IPS-15b (cell line): ENCODE measurements around the gene DGAT2.

ENCODE experiments used
- H3K27me3 ChIP-seq: one replicate; pipeline ENCODE4 v1.6.1; 2013; ENCODE audit warnings: low read length; ENCODE audit not compliant: control insufficient read depth, insufficient read depth
- H3K36me3 ChIP-seq: one replicate; pipeline ENCODE4 v1.6.1; 2013; ENCODE audit warnings: low read length; ENCODE audit not compliant: control insufficient read depth, insufficient read depth
- H3K4me1 ChIP-seq: one replicate; pipeline ENCODE4 v1.6.1; 2013; ENCODE audit warnings: mild to moderate bottlenecking, low read length; ENCODE audit not compliant: control insufficient read depth, insufficient read depth
- H3K4me3 ChIP-seq: one replicate; pipeline ENCODE4 v1.5.1; 2013; ENCODE audit warnings: low read depth, low read length
- H3K9ac ChIP-seq: one replicate; pipeline ENCODE4 v1.6.1; 2013; ENCODE audit warnings: low read depth, mild to moderate bottlenecking, low read length
- H3K9me3 ChIP-seq: one replicate; pipeline ENCODE4 v1.6.1; 2013; ENCODE audit warnings: mild to moderate bottlenecking, low read length; ENCODE audit not compliant: control insufficient read depth, insufficient read depth

The DGAT2 gene

DNA sequence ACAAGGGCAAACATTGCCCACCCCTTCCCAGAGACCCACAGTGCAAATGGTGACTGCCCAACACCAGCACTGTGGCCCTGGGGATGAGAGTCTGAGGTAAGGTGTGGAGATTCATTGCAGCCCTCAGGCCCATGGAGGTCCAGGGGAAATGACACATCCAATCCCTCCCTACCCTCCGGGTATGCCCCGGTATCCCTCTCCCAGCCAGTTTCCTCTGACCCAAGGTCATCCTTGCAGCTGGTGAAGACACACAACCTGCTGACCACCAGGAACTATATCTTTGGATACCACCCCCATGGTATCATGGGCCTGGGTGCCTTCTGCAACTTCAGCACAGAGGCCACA, 27.5 kb downstream of the DGAT2 start:
- no peaks in the 10 kb centered on the region for H3K27me3 ChIP-seq
- H3K9ac ChIP-seq = no peak overlapping the region
- H3K9me3 ChIP-seq = no peaks in the 10 kb centered on the region
- H3K4me3 ChIP-seq = no peak overlapping the region
- H3K4me1 ChIP-seq = no peaks in the 10 kb centered on the region
- peaks cover 2% of the 10 kb centered on the region for H3K36me3 ChIP-seq

DNA sequence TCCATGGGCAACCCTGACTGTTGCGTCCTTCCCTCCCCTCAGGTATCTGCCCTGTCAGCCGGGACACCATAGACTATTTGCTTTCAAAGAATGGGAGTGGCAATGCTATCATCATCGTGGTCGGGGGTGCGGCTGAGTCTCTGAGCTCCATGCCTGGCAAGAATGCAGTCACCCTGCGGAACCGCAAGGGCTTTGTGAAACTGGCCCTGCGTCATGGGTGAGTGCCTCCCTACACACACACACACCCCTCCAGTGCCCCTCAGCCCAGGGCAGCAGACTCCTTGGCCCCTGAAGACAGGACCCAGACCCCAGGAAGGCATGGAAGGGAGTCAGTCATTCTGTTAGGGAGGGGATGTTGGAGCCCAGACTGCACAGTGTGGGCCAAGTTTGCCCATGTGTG, 28.5 kb downstream of the DGAT2 start:
- H3K27me3 ChIP-seq = no peaks in the 10 kb centered on the region
- H3K4me1 ChIP-seq = no peaks in the 10 kb centered on the region
- peaks cover 3% of the 10 kb centered on the region for H3K36me3 ChIP-seq

DNA sequence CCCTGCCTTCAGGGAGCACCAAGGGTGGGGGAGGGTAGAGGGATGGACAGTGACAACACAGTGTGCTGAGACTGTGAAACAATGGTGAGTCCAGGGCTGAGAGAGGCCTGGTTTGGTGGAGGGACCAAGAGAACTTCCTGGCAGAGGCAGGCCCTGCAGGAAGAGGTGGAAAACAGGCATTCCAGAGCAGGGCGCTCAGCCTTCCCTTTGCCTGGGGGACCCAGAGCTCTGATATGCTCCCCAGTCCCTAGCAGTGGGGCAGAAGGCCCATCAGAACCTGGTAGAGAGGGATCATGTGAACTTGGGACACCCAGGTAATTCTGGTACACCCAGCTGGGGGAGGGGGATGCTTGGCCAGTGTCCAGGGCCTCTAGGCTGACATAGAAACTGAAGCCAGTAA, 29.2 kb downstream of the DGAT2 start:
- H3K4me1 ChIP-seq = no peaks in the 10 kb centered on the region
- H3K9ac ChIP-seq = no peak overlapping the region
- peaks cover 3% of the 10 kb centered on the region for H3K36me3 ChIP-seq
- H3K9me3 ChIP-seq = no peaks in the 10 kb centered on the region
- no peaks in the 10 kb centered on the region for H3K27me3 ChIP-seq
- no peak overlapping the region for H3K4me3 ChIP-seq

More for the DNA sequence above, 28.5 kb downstream of the DGAT2 start:
- no peak overlapping the region for H3K9ac ChIP-seq
- H3K9me3 ChIP-seq = no peaks in the 10 kb centered on the region
- H3K4me3 ChIP-seq = no peak overlapping the region

DNA sequence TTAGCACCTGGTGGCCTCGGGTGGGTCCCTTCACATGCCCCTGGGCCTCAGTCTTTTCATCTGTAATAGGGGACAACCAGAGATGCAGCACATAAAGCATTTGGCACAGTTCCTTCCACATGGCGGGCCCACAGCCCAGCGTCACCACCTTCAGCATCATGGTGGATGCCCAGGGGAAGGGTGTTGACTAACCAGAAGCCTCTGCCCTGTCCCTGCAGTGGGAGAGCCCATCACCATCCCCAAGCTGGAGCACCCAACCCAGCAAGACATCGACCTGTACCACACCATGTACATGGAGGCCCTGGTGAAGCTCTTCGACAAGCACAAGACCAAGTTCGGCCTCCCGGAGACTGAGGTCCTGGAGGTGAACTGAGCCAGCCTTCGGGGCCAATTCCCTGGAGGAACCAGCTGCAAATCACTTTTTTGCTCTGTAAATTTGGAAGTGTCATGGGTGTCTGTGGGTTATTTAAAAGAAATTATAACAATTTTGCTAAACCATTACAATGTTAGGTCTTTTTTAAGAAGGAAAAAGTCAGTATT, 31.6 kb downstream of the DGAT2 start:
- Histone ChIP-seq H3K9me3 (no peaks in the 10 kb centered on the region), H3K4me3 (no peak overlapping the region), H3K36me3 (peaks cover 3% of the 10 kb centered on the region), H3K27me3 (no peaks in the 10 kb centered on the region), H3K4me1 (no peaks in the 10 kb centered on the region), H3K9ac (no peak overlapping the region)

DNA sequence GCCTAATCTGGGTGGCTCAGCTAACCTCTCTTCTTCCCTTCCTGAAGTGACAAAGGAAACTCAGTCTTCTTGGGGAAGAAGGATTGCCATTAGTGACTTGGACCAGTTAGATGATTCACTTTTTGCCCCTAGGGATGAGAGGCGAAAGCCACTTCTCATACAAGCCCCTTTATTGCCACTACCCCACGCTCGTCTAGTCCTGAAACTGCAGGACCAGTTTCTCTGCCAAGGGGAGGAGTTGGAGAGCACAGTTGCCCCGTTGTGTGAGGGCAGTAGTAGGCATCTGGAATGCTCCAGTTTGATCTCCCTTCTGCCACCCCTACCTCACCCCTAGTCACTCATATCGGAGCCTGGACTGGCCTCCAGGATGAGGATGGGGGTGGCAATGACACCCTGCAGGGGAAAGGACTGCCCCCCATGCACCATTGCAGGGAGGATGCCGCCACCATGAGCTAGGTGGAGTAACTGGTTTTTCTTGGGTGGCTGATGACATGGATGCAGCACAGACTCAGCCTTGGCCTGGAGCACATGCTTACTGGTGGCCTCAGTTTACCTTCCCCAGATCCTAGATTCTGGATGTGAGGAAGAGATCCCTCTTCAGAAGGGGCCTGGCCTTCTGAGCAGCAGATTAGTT, 32.3 kb downstream of the DGAT2 start:
- H3K36me3 ChIP-seq = peaks cover 3% of the 10 kb centered on the region
- no peak overlapping the region for H3K9ac ChIP-seq
- H3K27me3 ChIP-seq = no peaks in the 10 kb centered on the region
- no peaks in the 10 kb centered on the region for H3K9me3 ChIP-seq
- H3K4me1 ChIP-seq = no peaks in the 10 kb centered on the region
- no peak overlapping the region for H3K4me3 ChIP-seq

DNA sequence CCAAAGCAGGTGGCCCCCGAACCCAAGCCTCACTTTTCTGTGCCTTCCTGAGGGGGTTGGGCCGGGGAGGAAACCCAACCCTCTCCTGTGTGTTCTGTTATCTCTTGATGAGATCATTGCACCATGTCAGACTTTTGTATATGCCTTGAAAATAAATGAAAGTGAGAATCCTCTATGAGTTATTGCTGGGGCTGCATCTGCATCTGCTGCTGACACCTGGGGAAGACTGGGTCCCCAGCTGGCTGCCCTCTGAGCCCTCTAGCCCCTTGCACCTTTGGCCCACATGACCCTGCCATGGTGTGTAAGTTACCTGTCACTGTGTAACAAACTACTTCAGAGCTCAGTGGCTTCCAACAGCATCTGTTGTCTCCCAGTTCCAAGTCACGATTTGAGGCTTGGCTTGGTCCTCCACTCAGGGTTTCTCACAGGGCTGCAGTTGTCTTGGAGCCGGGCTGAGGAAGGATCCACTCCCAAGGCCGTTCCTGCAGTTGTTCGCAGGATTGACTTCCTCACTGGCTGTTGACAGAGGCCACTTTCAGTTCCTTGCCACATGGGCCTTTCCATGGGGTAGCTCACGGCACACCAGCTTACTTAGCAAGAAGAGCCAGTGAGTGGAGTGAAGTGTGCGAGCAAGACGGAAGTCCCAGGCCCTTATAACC, 32.9 kb downstream of the DGAT2 start:
- Histone ChIP-seq H3K9me3 (no peaks in the 10 kb centered on the region), H3K4me3 (no peak overlapping the region), H3K27me3 (no peaks in the 10 kb centered on the region), H3K4me1 (no peaks in the 10 kb centered on the region), H3K36me3 (peaks cover 3% of the 10 kb centered on the region), H3K9ac (no peak overlapping the region)

DNA sequence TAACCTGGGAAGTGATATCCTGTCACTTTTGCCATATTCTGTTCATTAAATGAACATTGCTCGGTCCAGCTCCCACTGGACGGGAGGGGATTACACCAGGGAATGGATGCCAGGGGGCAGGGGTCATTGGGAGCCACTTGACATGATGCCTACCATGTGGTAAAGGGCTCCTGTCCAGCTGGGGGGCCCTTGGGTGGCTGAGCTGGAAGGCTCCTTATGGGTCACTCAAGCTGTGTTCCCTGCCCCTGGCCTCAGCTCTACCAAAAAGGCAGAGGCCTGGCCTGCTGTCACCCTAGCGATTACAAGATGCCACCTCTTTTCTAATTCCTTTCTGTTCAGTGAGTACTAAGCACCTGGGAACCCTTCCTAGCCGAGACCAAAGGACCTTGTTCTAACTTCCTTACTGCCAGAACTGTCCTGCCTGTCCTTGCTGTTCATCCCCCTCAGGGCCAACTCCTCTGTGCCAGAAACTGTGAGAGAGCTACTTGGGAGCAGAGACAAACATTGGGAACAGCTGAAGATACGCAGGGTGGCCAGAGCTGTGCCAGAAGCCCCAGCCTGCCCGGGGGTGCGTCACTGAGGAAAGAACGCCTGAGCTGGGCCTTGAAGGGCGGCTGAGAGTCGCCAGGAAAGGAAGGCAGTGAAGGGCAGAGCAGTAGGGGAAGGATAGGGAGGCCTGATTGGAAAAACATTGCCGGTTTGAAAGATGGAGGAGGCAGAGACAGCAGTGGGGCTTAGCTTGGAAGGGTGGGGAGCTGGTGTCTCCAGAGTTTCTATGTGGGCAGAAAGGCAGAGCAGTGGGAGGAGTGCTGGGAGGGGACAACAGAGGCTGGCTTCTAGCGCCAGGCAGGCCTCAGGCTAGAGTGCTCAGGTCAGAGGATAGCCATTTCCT, 33.7 kb downstream of the DGAT2 start:
- Histone ChIP-seq H3K36me3 (peaks cover 3% of the 10 kb centered on the region), H3K9me3 (no peaks in the 10 kb centered on the region), H3K4me1 (no peaks in the 10 kb centered on the region), H3K4me3 (no peak overlapping the region), H3K9ac (no peak overlapping the region), H3K27me3 (no peaks in the 10 kb centered on the region)

DNA sequence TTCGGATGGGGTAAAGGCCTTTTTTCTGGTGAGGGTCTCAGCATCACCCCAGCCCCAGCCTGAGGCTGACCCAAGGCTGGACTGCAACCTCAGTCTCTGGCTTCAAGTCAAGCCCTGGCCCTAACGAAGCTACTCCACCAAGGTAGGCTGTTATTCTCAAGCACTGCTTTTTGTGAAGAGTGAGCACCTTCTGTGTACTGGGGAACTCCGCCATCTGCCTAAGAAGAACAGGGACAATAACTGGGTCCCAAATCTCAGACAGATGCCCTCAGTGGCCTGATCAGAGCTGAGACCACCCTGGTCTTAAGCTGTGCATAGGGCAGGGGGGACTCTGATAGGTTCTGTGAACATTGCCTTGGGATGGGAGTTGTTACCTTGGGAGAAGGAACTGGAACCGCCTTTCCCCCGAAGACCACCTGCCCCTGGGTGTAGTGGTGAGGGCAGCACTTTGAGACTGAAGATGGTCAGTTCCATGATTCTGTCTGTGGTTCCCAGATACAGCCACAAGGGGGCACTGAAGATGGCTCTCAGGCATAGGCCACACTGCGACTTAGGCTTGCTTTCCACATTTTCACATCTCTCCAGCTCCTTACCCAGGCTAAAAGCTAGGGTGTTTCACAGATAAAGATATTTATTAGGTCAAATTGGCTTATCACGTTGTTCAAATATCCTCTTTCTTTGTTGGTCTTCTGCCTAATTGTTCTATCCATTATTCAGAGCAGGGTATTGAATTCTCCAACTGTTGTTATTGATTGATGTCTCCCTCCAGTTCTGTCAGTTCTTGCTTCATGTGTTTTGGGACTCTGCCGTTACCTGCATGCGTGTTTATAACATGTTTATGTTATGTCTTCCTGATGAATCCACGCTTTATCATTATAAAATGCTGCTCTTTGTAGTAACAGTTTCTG, 34.6 kb downstream of the DGAT2 start:
- Histone ChIP-seq H3K27me3 (no peaks in the 10 kb centered on the region), H3K9me3 (no peaks in the 10 kb centered on the region), H3K4me3 (no peak overlapping the region), H3K9ac (no peak overlapping the region), H3K36me3 (peaks cover 3% of the 10 kb centered on the region), H3K4me1 (no peaks in the 10 kb centered on the region)

DNA sequence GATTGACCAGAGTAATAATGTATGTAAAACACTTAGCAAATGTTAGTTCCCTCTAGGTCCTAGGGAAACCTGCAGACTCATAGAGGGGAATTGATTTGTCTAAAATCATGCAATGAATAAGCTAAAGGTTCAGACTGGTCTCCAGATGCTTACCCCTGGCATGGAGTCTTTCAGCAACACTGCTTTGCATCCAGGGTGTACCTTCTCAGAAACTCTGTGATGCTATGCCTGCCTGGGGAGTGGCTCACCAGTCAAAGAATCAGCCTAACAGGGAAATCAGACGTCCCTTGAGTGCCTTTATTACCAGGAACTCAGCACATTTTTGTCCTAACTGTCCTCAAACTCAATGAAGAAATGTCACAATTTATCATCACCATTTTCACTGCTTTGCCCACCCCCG, 40.5 kb downstream of the DGAT2 start:
- no peaks in the 10 kb centered on the region for H3K27me3 ChIP-seq
- no peak overlapping the region for H3K4me3 ChIP-seq
- no peaks in the 10 kb centered on the region for H3K9me3 ChIP-seq
- no peak overlapping the region for H3K9ac ChIP-seq
- peaks cover 3% of the 10 kb centered on the region for H3K4me1 ChIP-seq
- H3K36me3 ChIP-seq = no peaks in the 10 kb centered on the region

DNA sequence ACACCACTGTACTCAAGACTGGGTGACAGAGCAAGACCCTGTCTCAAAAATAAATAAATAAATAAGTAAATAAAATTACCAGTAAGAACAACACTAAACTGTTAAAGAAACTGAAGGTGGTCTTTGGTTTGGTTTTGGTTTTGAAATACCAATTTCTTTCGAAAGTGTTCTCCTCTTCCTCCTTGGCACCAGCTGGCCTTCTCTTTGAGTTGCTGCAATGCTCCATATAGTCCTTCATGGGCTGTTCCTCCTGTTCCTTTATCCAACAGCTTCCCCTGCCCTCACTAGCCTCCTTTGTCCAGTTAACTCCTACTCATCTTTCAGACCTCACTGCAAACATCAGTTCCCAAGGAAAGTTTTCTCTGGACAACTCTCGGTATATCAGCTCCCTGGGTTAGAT, 41.4 kb downstream of the DGAT2 start:
- Histone ChIP-seq H3K27me3 (no peaks in the 10 kb centered on the region), H3K9me3 (no peaks in the 10 kb centered on the region), H3K4me3 (no peak overlapping the region), H3K4me1 (peaks cover 3% of the 10 kb centered on the region), H3K9ac (no peak overlapping the region), H3K36me3 (no peaks in the 10 kb centered on the region)
